HepG2 (cell line): ENCODE data around the gene GOT2. TPM values are rescaled to one million over a fixed set of nuclear protein-coding genes. Genes with fewer than 3 reads are reported as not detected.
A peak's percentile ranks its signal among the peaks of the same experiment; 100 is the strongest.

Source experiments
- ATAD3A ChIP-seq: sonication (generic); formaldehyde crosslinking; IDR thresholded peaks from 2 replicates; pipeline ENCODE4 v1.4.0; 2020; ENCODE audit warnings: missing genetic modification reagents
- BRCA1 ChIP-seq: sonication (generic); formaldehyde crosslinking; IDR thresholded peaks from 2 replicates; pipeline ENCODE4 v1.4.0; 2020; ENCODE audit warnings: missing genetic modification reagents
- CENPX ChIP-seq: sonication (generic); formaldehyde crosslinking; IDR thresholded peaks from 2 replicates; pipeline ENCODE4 v1.9.0; 2021; ENCODE audit warnings: mild to moderate bottlenecking, missing genetic modification reagents, moderate library complexity
- ERF ChIP-seq: IDR thresholded peaks from 2 replicates; pipeline ENCODE4 v1.6.1; 2018; ENCODE audit warnings: missing biosample characterization, missing genetic modification reagents
- GATAD1 ChIP-seq: IDR thresholded peaks from 2 replicates; pipeline ENCODE4 v1.6.1; 2016; ENCODE audit warnings: missing genetic modification reagents, missing compliant biosample characterization
- KLF15 ChIP-seq: sonication (generic); formaldehyde crosslinking; IDR thresholded peaks from 2 replicates; pipeline ENCODE4 v1.8.1; 2023; ENCODE audit warnings: borderline replicate concordance, mild to moderate bottlenecking, inconsistent platforms, missing genetic modification reagents, mixed read lengths
- MEIS1 ChIP-seq: sonication (generic); formaldehyde crosslinking; IDR thresholded peaks from 2 replicates; pipeline ENCODE4 v1.9.0; 2021; ENCODE audit warnings: mild to moderate bottlenecking, missing genetic modification reagents, moderate library complexity, borderline replicate concordance
- MTF1 ChIP-seq: sonication (generic); formaldehyde crosslinking; IDR thresholded peaks from 2 replicates; pipeline ENCODE4 v1.5.0; 2020; ENCODE audit warnings: missing genetic modification reagents
- MZF1 ChIP-seq: sonication (generic); formaldehyde crosslinking; IDR thresholded peaks from 2 replicates; pipeline ENCODE4 v1.8.1; 2023; ENCODE audit warnings: mild to moderate bottlenecking, missing genetic modification reagents, borderline replicate concordance
- RXRB ChIP-seq: IDR thresholded peaks from 2 replicates; pipeline ENCODE4 v1.6.1; 2016; ENCODE audit warnings: borderline replicate concordance, missing genetic modification reagents, missing compliant biosample characterization
- SOX6 ChIP-seq, 2 experiments: fragments of 450-650 bp in 1 of 2; sonication (generic) in 1 of 2; formaldehyde crosslinking in 1 of 2; IDR thresholded peaks; 2 replicates each; pipeline versions ENCODE4 v1.4.0 to v1.6.1; 2017 to 2020; ENCODE audit warnings: antibody characterized with exemption in 1 of 2, mild to moderate bottlenecking in 1 of 2, missing genetic modification reagents in 1 of 2
- TP53 ChIP-seq: sonication (generic); formaldehyde crosslinking; conservative IDR thresholded peaks from 2 replicates; pipeline ENCODE4 v1.4.0; 2020; ENCODE audit warnings: missing genetic modification reagents
- YEATS4 ChIP-seq: sonication (generic); formaldehyde crosslinking; IDR thresholded peaks from 2 replicates; pipeline ENCODE4 v1.4.0; 2020; ENCODE audit warnings: missing genetic modification reagents, borderline replicate concordance
- ZNF12 ChIP-seq: sonication (generic); formaldehyde crosslinking; IDR thresholded peaks from 2 replicates; pipeline ENCODE4 v1.5.0; 2020; ENCODE audit warnings: missing genetic modification reagents
- ZNF124 ChIP-seq: sonication (generic); formaldehyde crosslinking; IDR thresholded peaks from 2 replicates; pipeline ENCODE4 v1.4.0; 2020; ENCODE audit warnings: missing genetic modification reagents
- ZNF350 ChIP-seq: sonication (generic); formaldehyde crosslinking; IDR thresholded peaks from 2 replicates; pipeline ENCODE4 v1.4.0; 2020; ENCODE audit warnings: mild to moderate bottlenecking, low read depth, missing genetic modification reagents, borderline replicate concordance
- ZNF354B ChIP-seq: sonication (generic); formaldehyde crosslinking; IDR thresholded peaks from 2 replicates; pipeline ENCODE4 v1.8.0; 2022; ENCODE audit warnings: mild to moderate bottlenecking, missing genetic modification reagents
- ZNF644 ChIP-seq: IDR thresholded peaks from 2 replicates; pipeline ENCODE4 v1.6.1; 2016; ENCODE audit warnings: low read depth
- ZNF713 ChIP-seq: sonication (generic); formaldehyde crosslinking; IDR thresholded peaks from 2 replicates; pipeline ENCODE4 v1.4.0; 2020; ENCODE audit warnings: mild to moderate bottlenecking, missing genetic modification reagents
- polyA plus RNA-seq, 8 experiments: library from polyadenylated mRNA; depleted of rRNA in 3 of 8; stranded (reverse) in 7 of 8; unstranded in 1 of 8; fragments of >200 nt; fragmentation: Illumina TruSeq in 4 of 8; extraction: Trizol in 4 of 8; gene quantifications; 2 replicates each; pipeline versions ENCODE4 v1.2.1 to v1.2.3, GENCODE V29; 2011 to 2016; ENCODE audit warnings: low read depth in 4 of 8, missing spikeins in 1 of 8, mixed read lengths in 1 of 8; ENCODE audit not compliant: insufficient read depth in 1 of 8
- total RNA-seq, 5 experiments: library from RNA; depleted of rRNA; stranded (reverse); fragments of >200 nt; fragmentation: Illumina TruSeq; extraction: Trizol; gene quantifications; 2 replicates each; pipeline ENCODE4 v1.2.3, GENCODE V29; 2016; ENCODE audit warnings: low read depth in 1 of 5
- TF ChIP-seq, protein P1 (sequence below): sonication (generic); formaldehyde crosslinking; IDR thresholded peaks from 2 replicates; pipeline ENCODE4 v1.4.0; 2020; ENCODE audit warnings: missing genetic modification reagents
- TF ChIP-seq, protein P2 (sequence below): sonication (generic); formaldehyde crosslinking; IDR thresholded peaks from 2 replicates; pipeline ENCODE4 v1.4.0; 2020; ENCODE audit warnings: missing genetic modification reagents
- TF ChIP-seq, protein P3 (sequence below): sonication (generic); formaldehyde crosslinking; IDR thresholded peaks from 2 replicates; pipeline ENCODE4 v1.4.0; 2020; ENCODE audit warnings: missing genetic modification reagents, borderline replicate concordance
- TF ChIP-seq, protein P4 (sequence below): IDR thresholded peaks from 2 replicates; pipeline ENCODE4 v1.6.1; 2018; ENCODE audit warnings: missing genetic modification reagents
- TF ChIP-seq, protein P5 (sequence below): sonication (generic); formaldehyde crosslinking; IDR thresholded peaks from 2 replicates; pipeline ENCODE4 v1.8.1; 2022; ENCODE audit warnings: mild to moderate bottlenecking, missing genetic modification reagents

Gene GOT2
- total and polyA plus RNA-seq, 2 of the 13 experiments (the other 11 are each of a cell fraction or from before 2014, with no cell fraction given), result 32.6 to 121 TPM

DNA sequence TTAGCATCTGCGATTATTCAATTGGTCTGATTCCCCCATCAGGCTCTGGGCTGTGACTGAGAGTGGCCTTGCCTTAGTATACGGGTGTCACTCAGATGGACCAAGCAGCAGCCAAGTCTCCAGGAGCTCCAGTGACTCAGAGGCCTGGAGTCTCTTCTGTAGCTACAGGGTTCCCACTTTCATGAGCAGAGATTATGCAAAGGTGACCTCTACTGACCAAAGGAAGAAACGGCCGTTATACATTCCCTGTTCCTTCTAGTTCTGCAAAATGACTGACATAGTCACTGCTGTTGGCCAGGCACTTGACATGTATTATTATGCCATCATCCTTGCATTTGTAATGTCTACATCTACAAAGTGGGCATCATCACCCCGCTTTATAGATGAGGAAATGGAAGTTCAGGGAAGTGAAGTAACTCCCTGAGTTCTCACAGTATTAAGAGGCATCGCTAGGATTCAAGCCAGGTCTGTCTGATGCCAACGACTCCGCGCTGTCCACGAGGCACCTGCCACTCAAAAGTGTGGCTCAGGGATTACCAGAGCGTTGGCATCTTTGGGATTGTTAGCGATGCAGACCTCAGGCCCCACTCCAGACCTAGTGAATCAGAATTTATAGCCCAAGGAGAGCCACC, 72.8 kb downstream of the GOT2 start (continued):
- TF ChIP-seq, protein P1, sequence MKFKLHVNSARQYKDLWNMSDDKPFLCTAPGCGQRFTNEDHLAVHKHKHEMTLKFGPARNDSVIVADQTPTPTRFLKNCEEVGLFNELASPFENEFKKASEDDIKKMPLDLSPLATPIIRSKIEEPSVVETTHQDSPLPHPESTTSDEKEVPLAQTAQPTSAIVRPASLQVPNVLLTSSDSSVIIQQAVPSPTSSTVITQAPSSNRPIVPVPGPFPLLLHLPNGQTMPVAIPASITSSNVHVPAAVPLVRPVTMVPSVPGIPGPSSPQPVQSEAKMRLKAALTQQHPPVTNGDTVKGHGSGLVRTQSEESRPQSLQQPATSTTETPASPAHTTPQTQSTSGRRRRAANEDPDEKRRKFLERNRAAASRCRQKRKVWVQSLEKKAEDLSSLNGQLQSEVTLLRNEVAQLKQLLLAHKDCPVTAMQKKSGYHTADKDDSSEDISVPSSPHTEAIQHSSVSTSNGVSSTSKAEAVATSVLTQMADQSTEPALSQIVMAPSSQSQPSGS, result no peak
- TF ChIP-seq MTF1 (CRISPR knock-in tag), result no peak
- TF ChIP-seq MEIS1 (CRISPR knock-in tag), result no peak
- no peak for TF ChIP-seq MZF1 (CRISPR knock-in tag)
- TF ChIP-seq BRCA1 (CRISPR knock-in tag), result no peak
- TF ChIP-seq RXRB (CRISPR knock-in tag), result 0 out of 2 replicates have a peak, but pooled peaks have one; percentile 13
- no peak for TF ChIP-seq ZNF644
- TF ChIP-seq, protein P2, sequence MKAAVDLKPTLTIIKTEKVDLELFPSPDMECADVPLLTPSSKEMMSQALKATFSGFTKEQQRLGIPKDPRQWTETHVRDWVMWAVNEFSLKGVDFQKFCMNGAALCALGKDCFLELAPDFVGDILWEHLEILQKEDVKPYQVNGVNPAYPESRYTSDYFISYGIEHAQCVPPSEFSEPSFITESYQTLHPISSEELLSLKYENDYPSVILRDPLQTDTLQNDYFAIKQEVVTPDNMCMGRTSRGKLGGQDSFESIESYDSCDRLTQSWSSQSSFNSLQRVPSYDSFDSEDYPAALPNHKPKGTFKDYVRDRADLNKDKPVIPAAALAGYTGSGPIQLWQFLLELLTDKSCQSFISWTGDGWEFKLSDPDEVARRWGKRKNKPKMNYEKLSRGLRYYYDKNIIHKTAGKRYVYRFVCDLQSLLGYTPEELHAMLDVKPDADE, result no peak
- TF ChIP-seq GATAD1, result no peak
- no peak for TF ChIP-seq ZNF124 (CRISPR knock-in tag)
- TF ChIP-seq SOX6 (IDR thresholded peaks at IDR 0.05), result no peak
- peak; percentile 22; the same call in 1 of the 2 replicates for TF ChIP-seq SOX6 (CRISPR knock-in tag; IDR thresholded peaks at IDR 0.05)
- no peak for TF ChIP-seq KLF15 (CRISPR knock-in tag)
- no peak for TF ChIP-seq ZNF713 (CRISPR knock-in tag)
- TF ChIP-seq, protein P3, sequence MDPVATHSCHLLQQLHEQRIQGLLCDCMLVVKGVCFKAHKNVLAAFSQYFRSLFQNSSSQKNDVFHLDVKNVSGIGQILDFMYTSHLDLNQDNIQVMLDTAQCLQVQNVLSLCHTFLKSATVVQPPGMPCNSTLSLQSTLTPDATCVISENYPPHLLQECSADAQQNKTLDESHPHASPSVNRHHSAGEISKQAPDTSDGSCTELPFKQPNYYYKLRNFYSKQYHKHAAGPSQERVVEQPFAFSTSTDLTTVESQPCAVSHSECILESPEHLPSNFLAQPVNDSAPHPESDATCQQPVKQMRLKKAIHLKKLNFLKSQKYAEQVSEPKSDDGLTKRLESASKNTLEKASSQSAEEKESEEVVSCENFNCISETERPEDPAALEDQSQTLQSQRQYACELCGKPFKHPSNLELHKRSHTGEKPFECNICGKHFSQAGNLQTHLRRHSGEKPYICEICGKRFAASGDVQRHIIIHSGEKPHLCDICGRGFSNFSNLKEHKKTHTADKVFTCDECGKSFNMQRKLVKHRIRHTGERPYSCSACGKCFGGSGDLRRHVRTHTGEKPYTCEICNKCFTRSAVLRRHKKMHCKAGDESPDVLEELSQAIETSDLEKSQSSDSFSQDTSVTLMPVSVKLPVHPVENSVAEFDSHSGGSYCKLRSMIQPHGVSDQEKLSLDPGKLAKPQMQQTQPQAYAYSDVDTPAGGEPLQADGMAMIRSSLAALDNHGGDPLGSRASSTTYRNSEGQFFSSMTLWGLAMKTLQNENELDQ (CRISPR knock-in tag), result no peak
- TF ChIP-seq, protein P4, sequence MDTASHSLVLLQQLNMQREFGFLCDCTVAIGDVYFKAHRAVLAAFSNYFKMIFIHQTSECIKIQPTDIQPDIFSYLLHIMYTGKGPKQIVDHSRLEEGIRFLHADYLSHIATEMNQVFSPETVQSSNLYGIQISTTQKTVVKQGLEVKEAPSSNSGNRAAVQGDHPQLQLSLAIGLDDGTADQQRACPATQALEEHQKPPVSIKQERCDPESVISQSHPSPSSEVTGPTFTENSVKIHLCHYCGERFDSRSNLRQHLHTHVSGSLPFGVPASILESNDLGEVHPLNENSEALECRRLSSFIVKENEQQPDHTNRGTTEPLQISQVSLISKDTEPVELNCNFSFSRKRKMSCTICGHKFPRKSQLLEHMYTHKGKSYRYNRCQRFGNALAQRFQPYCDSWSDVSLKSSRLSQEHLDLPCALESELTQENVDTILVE (CRISPR knock-in tag), result 0 out of 2 replicates have a peak, but pooled peaks have one; percentile 41
- TF ChIP-seq, protein P5, sequence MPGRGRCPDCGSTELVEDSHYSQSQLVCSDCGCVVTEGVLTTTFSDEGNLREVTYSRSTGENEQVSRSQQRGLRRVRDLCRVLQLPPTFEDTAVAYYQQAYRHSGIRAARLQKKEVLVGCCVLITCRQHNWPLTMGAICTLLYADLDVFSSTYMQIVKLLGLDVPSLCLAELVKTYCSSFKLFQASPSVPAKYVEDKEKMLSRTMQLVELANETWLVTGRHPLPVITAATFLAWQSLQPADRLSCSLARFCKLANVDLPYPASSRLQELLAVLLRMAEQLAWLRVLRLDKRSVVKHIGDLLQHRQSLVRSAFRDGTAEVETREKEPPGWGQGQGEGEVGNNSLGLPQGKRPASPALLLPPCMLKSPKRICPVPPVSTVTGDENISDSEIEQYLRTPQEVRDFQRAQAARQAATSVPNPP (CRISPR knock-in tag), result no peak
- no peak for TF ChIP-seq ZNF354B (CRISPR knock-in tag)
- TF ChIP-seq CENPX (CRISPR knock-in tag), result no peak
- peak; percentile 31; the same call in 1 of the 2 replicates for TF ChIP-seq ZNF350 (CRISPR knock-in tag)
- no peak for TF ChIP-seq ATAD3A
- TF ChIP-seq ZNF12 (CRISPR knock-in tag), result no peak
- TF ChIP-seq TP53, result no peak
- TF ChIP-seq YEATS4, result no peak
- peak; percentile 54 for TF ChIP-seq ERF (CRISPR knock-in tag)
